GM23338 (cell line): ENCODE data around the gene NRIP1. TPM values are rescaled to one million over a fixed set of nuclear protein-coding genes. Genes with fewer than 3 reads are reported as not detected.

Experiments used
- ATAC-seq: fragments of 200-7000 bp; cut with Tn5 transposase; 3 replicates; pipeline ENCODE4 v1.9.1; 2020
- DNase-seq: peaks from one replicate; pipeline ENCODE4 v3.0.0-alpha.2; 2015; ENCODE audit warnings: low spot score
- H2AFZ ChIP-seq: fragments of 200-600 bp; sonication (generic); 2 replicates; pipeline ENCODE4 v1.8.0; 2016; ENCODE audit warnings: antibody characterized with exemption, mild to moderate bottlenecking, moderate library complexity
- H3F3A ChIP-seq: fragments of 200-600 bp; sonication (generic); replicated peaks from 2 replicates; pipeline ENCODE4 v1.8.0; 2017; ENCODE audit warnings: antibody characterized with exemption, mixed run types, low read depth
- H3K27ac ChIP-seq: fragments of 200-600 bp; sonication (generic); 2 replicates; pipeline ENCODE4 v1.6.1; 2016; ENCODE audit warnings: low read depth
- H3K27me3 ChIP-seq: fragments of 200-600 bp; sonication (generic); 2 replicates; pipeline ENCODE4 v1.8.0; 2016; ENCODE audit warnings: mild to moderate bottlenecking, mixed run types, moderate library complexity; ENCODE audit not compliant: insufficient read depth
- H3K36me3 ChIP-seq: fragments of 200-600 bp; sonication (generic); 2 replicates; pipeline ENCODE4 v1.8.0; 2016; ENCODE audit warnings: mild to moderate bottlenecking; ENCODE audit not compliant: insufficient read depth
- H3K4me1 ChIP-seq: fragments of 200-600 bp; sonication (generic); 2 replicates; pipeline ENCODE4 v1.8.0; 2016; ENCODE audit warnings: mild to moderate bottlenecking, moderate library complexity; ENCODE audit not compliant: insufficient read depth
- H3K4me2 ChIP-seq: fragments of 200-600 bp; sonication (generic); 2 replicates; pipeline ENCODE4 v1.7.1; 2017; ENCODE audit warnings: mixed run types
- H3K4me3 ChIP-seq: fragments of 200-600 bp; sonication (generic); 2 replicates; pipeline ENCODE4 v1.6.1; 2016; ENCODE audit warnings: mixed run types
- H3K79me2 ChIP-seq: fragments of 200-600 bp; sonication (generic); replicated peaks from 2 replicates; pipeline ENCODE4 v1.8.0; 2017; ENCODE audit warnings: mild to moderate bottlenecking; ENCODE audit not compliant: insufficient read depth
- H3K9me2 ChIP-seq: fragments of 200-600 bp; sonication (generic); 2 replicates; pipeline ENCODE4 v1.8.0; 2017; ENCODE audit not compliant: insufficient read depth
- H4K20me1 ChIP-seq: fragments of 200-600 bp; sonication (generic); replicated peaks from 2 replicates; pipeline ENCODE4 v1.8.0; 2017; ENCODE audit warnings: mild to moderate bottlenecking; ENCODE audit not compliant: insufficient read depth
- H3K27ac Mint-ChIP-seq: 2 replicates; pipeline ENCODE4 v1.8.0; 2020; ENCODE audit warnings: inconsistent platforms, mild to moderate bottlenecking, moderate library complexity, mixed read lengths
- H3K27me3 Mint-ChIP-seq: 3 replicates; pipeline ENCODE4 v1.8.0; 2022; ENCODE audit warnings: low read depth, mild to moderate bottlenecking, moderate library complexity, mixed read lengths, inconsistent platforms; ENCODE audit not compliant: insufficient read depth, poor library complexity
- H3K36me3 Mint-ChIP-seq: 3 replicates; pipeline ENCODE4 v1.8.0; 2021; ENCODE audit warnings: low read depth, mild to moderate bottlenecking, inconsistent platforms, moderate library complexity, mixed read lengths
- H3K4me1 Mint-ChIP-seq: 3 replicates; pipeline ENCODE4 v1.8.0; 2020; ENCODE audit warnings: mild to moderate bottlenecking, inconsistent platforms, mixed read lengths
- H3K4me3 Mint-ChIP-seq: 3 replicates; pipeline ENCODE4 v1.8.0; 2021; ENCODE audit warnings: moderate library complexity, mild to moderate bottlenecking, inconsistent platforms, mixed read lengths
- H3K9me3 Mint-ChIP-seq: 3 replicates; pipeline ENCODE4 v1.8.0; 2020; ENCODE audit warnings: moderate library complexity, mild to moderate bottlenecking, inconsistent platforms, mixed read lengths
- CREB1 ChIP-seq: fragments of 250-450 bp; sonication (Bioruptor Pico); IDR thresholded peaks from 2 replicates; pipeline ENCODE4 v1.5.0; 2020; ENCODE audit warnings: low read depth, mild to moderate bottlenecking, moderate library complexity
- ETS1 ChIP-seq: IDR thresholded peaks from 2 replicates; pipeline ENCODE4 v1.6.1; 2016; ENCODE audit warnings: antibody characterized with exemption
- EZH2 ChIP-seq: fragments of 200-600 bp; sonication (generic); IDR thresholded peaks from one replicate; pipeline ENCODE4 v1.8.0; 2017; ENCODE audit warnings: antibody characterized with exemption, mild to moderate bottlenecking, low read depth; ENCODE audit not compliant: unreplicated experiment
- JUNB ChIP-seq: IDR thresholded peaks from one replicate; pipeline ENCODE4 v1.6.1; 2016; ENCODE audit warnings: antibody characterized with exemption; ENCODE audit not compliant: unreplicated experiment
- NANOG ChIP-seq: IDR thresholded peaks from 2 replicates; pipeline ENCODE4 v1.6.1; 2016; ENCODE audit warnings: antibody characterized with exemption, borderline replicate concordance
- REST ChIP-seq: IDR thresholded peaks from one replicate; pipeline ENCODE4 v1.6.1; 2018; ENCODE audit warnings: antibody characterized with exemption; ENCODE audit not compliant: unreplicated experiment
- STAT1 ChIP-seq: IDR thresholded peaks from one replicate; pipeline ENCODE4 v1.6.1; 2016; ENCODE audit warnings: antibody characterized with exemption; ENCODE audit not compliant: unreplicated experiment
- ZNF114 ChIP-seq: fragments of 250-450 bp; sonication (Bioruptor Pico); IDR thresholded peaks from 2 replicates; pipeline ENCODE4 v1.5.0; 2020; ENCODE audit warnings: mild to moderate bottlenecking, moderate library complexity
- polyA plus RNA-seq: library from polyadenylated mRNA; unstranded; fragments of >200 nt; fragmentation: Nextera tagmentation; extraction: Ambion mirVana; gene quantifications from 2 replicates; pipeline ENCODE4 v1.2.1, GENCODE V29; 2016
- total RNA-seq: library from RNA; depleted of rRNA; stranded (reverse); fragments of >200 nt; shearing (Covaris generic); gene quantifications from 2 replicates; pipeline ENCODE4 v1.2.3, GENCODE V29; 2014

Gene NRIP1
- total and polyA plus RNA-seq, 2 experiments from 2014 or later, result 3.0 to 9.0 TPM

GRCh38 chr21:15018382-15018781 lies 46.4 kb downstream of the NRIP1 start:
- Histone ChIP-seq H3K4me3 (no peak overlapping the region), H4K20me1 (no peaks in the 10 kb centered on the region), H3K27ac (no peak overlapping the region), H3K27me3 (no peaks in the 10 kb centered on the region), H3K36me3 (no peaks in the 10 kb centered on the region), H3K79me2 (0 out of 2 replicates have a peak, but pooled peaks cover 14% of the 10 kb centered on the region), H3K4me2 (no peak overlapping the region), H3F3A (no peaks in the 10 kb centered on the region), H3K4me1 (no peaks in the 10 kb centered on the region), H2AFZ (no peak overlapping the region), H3K9me2 (no peaks in the 10 kb centered on the region)
- Mint-ChIP-seq H3K4me1 (no peaks in the 10 kb centered on the region), H3K4me3 (no peak overlapping the region), H3K27ac (no peak overlapping the region), H3K9me3 (peaks cover 3% of the 10 kb centered on the region; the same call in 1 of the 3 replicates), H3K27me3 (no peaks in the 10 kb centered on the region), H3K36me3 (peaks cover 6% of the 10 kb centered on the region; the same call in 2 of the 3 replicates)
- ATAC-seq, result no peak
- TF ChIP-seq NANOG, result no peak
- no peak for TF ChIP-seq CREB1 (CRISPR knock-in tag)
- TF ChIP-seq ETS1, result no peak
- no peak for TF ChIP-seq STAT1
- TF ChIP-seq REST, result no peak
- no peak for TF ChIP-seq EZH2
- TF ChIP-seq ZNF114 (CRISPR knock-in tag), result no peak
- no peak for DNase-seq

DNA sequence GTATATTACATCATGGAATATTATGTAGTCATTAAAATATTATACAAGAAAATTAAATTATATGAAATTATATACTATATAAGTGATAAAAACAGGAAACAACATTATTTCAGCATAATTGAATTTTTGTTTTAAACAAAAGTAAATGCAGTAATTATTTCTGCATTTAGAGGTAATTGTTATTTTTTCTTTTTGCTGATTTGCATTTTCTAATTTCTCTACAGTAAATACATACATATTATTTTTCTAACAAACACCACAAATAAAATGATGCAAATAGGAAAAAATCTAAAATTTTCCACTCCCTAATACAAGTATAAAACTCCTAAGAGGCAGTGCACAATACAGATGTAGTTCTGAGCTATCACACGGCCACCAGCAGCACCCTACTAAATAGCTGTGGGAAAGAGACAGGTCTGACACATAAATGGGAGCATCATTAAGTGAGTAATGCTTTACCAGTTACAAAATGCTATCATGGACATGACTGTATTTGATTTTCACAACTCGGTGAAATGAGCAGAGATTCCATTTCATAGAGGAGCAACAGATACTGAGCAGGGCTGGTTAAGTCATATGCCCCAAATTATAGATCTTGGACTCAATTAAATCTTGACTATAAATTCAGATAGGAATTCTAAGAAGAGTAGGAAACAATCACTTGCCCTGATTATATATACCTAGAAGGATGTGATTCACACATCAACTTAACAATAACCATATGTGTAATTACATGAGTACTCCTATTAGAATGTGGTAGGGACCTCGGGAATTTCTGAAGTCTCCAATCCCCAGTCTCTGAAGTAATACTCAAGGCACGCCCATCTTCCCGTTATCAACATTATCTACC lies 49.0 kb downstream of the NRIP1 start:
- Histone ChIP-seq H3K36me3 (no peaks in the 10 kb centered on the region), H3F3A (no peaks in the 10 kb centered on the region), H3K9me2 (no peaks in the 10 kb centered on the region), H3K4me1 (no peaks in the 10 kb centered on the region), H3K27me3 (no peaks in the 10 kb centered on the region), H3K4me2 (no peak overlapping the region), H4K20me1 (no peaks in the 10 kb centered on the region), H3K4me3 (no peak overlapping the region), H3K27ac (no peak overlapping the region), H2AFZ (no peak overlapping the region), H3K79me2 (peaks cover 14% of the 10 kb centered on the region; the same call in 1 of the 2 replicates)
- Mint-ChIP-seq H3K4me1 (no peaks in the 10 kb centered on the region), H3K36me3 (no peaks in the 10 kb centered on the region), H3K27ac (no peak overlapping the region), H3K4me3 (no peak overlapping the region), H3K9me3 (no peaks in the 10 kb centered on the region), H3K27me3 (no peaks in the 10 kb centered on the region)
- TF ChIP-seq JUNB, result no peak
- TF ChIP-seq REST, result no peak
- DNase-seq, result no peak
- no peak for ATAC-seq
